ENCODE measurements around the gene NHP2.

DNA sequence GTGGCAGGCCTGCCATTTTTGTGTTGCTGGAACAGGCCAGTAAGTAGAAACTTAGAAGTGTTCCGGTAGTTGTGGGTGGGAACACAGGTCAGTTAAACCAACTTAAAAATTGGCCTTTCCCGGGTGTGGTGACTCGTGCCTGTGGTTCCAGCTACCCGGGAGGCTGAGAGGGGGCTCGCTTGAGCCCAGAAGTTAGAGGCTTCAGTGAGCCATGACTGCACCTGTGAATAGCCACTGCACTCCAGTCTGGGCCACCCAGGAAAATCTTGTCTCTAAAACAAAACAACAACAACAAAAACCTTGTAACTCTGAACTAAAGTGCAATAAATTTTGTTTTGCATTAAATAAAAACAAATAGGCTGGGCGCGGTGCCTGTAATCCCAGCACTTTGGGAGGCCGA, 1.4 kb upstream of the NHP2 start:
- TF ChIP-seq, protein P1, sequence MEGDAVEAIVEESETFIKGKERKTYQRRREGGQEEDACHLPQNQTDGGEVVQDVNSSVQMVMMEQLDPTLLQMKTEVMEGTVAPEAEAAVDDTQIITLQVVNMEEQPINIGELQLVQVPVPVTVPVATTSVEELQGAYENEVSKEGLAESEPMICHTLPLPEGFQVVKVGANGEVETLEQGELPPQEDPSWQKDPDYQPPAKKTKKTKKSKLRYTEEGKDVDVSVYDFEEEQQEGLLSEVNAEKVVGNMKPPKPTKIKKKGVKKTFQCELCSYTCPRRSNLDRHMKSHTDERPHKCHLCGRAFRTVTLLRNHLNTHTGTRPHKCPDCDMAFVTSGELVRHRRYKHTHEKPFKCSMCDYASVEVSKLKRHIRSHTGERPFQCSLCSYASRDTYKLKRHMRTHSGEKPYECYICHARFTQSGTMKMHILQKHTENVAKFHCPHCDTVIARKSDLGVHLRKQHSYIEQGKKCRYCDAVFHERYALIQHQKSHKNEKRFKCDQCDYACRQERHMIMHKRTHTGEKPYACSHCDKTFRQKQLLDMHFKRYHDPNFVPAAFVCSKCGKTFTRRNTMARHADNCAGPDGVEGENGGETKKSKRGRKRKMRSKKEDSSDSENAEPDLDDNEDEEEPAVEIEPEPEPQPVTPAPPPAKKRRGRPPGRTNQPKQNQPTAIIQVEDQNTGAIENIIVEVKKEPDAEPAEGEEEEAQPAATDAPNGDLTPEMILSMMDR (IDR thresholded peaks at IDR 0.05; ENCODE audit: low read depth, low read length): no peak
- TF ChIP-seq EZH2phosphoT487 (IDR thresholded peaks at IDR 0.05; ENCODE audit: low read depth): no peak
